CD4-positive, alpha-beta T cell treated with Interleukin-21 for 1 hour (primary cell): ENCODE data around the gene PROC.

Experiments
- DNase-seq: peaks from one replicate; pipeline ENCODE4 v3.0.0-alpha.2; 2020

PROC gene

DNA sequence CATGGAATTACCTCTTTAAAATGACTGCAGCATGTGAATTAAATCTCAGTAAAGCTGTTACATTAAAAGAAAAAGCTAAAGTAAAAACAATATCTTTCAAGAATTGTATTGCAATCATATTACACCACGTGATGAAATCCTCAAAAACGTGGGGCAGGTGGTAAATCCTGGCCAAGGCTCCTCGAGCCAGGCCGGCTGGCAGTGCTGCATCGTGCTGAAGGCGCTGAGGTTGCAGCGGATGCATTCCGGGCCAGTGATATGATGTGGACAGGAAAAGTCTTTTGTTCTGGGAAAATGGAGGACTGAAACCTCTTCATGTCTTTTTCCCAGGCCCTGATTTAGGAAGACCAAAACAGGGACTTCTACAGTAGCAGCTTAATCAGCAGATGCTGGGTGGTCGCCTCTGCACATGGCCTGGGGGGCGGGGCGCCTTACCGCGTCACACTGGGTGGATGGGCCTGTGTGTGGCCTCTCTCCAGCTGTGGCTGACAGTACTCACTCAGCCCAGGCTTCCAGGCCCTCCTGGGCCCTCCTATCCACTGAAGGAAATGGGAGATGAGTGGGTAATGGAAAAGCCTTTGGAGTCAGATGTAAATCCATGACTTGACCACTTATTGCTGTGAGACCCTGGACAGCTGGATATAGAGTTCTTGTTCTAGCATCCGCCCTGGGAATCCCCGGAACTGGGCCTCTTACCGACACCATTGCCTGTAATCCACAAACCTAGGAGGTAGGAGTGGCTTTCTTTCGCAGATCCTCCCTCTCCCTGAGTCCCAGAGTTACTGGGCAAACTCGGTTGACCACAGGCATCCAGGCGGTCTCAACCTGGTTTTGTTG, 45.1 kb downstream of the PROC start:
- no peak for DNase-seq

DNA sequence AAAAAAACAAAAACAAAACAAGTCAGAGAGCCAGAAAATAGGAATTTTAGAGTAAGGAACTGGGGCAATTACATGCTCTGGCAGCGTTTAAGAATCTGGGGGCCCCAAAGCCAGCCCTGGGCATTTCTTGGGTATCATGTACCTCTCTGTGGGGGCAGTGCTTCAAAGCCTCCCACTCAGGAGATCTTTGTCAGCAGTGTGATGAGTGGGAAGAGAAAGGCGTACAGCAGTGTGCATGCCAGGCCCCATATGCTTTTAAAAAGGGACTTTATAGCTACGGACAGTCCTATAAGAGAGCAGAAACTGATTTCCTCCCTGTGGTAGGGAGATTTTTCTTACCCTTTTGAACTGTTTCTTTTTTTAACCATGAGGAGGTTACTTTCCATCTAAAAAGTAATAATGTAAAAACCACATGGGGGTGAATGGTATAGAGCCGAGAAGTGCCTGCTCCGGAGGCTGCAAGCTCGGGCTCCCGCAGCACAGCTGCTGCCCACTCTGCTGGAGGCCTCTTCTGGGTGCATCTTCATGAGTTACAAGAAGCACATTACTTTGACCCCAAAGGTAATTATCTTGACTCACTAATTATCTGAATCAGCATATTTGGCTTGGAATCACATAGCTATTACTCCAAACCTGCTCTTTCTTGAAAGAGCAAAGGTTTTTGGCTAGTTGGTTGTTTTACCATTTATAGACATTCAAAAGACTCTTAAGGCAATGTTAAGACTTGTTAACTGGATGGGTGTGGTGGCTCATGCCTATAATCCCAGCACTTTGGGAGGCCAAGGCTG, 46.4 kb downstream of the PROC start:
- no peak for DNase-seq

DNA sequence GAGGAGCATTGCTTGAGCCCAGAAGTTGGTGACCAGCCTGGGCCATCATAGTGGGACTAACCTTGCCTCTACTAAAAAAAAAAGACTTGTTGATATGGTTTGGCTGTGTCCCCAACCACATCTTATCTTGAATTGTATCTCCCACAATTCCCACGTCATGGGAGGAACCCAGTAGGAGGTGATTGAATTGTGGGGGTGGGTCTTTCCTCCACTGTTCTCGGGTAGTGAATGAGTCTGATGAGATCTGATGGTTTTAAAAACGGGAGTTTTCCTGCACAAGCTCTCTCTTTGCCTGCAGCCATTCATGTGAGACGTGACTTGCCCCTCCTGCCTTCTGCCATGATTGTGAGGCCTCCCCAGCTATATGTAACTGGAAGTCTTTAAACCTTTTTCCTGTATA, 47.0 kb downstream of the PROC start:
- DNase-seq = no peak

DNA sequence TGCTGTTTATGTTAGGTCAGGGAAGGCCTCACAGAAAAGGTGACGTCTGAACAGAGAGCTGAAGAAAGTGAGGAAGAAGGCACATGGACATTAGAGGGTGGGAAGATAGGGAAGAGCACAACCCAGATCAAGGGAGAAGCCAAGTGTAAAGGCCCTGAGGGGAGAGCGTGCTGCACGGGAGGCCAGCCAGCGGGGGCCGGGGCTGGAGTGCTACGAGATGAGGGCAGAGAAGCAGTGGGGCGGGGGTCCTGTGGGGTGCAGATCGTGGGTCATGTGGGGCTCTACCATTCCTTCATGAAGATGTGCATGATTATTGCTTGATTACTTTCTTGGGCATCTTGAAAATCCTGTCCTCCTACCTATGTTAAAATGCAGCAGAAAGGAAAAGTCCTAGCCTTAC, 50.8 kb downstream of the PROC start:
- DNase-seq = no peak

DNA sequence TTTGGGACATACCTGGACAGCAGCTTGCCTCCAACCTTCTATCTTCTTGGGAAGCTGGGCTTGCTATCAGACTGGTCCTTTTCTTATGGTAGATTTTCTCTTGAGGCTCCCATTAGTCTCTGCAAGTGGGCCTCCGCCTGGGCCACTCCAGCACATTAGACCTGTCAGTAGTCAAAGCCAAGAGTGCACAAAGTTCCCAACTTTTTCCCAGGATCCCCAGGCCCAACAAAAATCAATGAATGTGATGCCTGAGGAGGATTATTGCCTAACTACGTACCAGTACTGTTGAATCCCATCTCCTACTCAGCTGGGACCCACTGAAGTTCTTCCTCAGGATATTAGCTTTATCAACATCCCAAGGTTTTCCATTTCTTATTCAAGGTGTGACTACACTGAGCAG, 51.7 kb downstream of the PROC start:
- DNase-seq = no peak

DNA sequence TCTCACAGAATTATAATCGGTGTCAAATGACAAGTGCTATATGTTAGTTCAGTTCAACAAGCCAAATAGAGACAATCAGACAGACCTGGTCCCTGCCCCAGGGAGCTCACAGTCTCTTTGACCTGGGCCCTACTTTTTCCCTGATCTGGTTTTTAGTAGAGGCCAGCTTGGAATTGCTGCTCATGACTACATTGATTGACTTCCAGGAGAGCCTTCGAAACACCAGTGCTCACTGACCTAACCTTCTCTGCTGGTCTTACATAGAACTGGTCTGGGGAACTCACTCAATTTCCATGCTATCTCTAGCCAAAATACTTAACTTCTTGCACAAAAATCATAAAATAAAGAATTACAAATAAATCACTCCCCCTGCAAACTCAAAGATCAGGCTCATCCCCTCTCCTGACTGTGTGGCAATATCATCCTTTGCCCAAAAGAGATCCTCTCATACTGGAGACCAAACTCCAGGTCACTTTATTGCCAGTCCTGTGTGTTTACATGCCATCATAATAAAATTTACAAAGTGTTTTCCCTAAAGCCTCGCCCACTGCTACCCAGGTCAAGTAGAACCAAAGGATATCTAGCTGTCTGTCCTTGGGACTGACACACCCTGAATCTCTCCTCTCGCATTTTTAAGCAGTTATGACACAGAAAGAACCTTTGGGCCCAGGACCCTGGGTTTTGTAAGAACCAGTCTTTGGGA, 53.2 kb downstream of the PROC start:
- no peak for DNase-seq

DNA sequence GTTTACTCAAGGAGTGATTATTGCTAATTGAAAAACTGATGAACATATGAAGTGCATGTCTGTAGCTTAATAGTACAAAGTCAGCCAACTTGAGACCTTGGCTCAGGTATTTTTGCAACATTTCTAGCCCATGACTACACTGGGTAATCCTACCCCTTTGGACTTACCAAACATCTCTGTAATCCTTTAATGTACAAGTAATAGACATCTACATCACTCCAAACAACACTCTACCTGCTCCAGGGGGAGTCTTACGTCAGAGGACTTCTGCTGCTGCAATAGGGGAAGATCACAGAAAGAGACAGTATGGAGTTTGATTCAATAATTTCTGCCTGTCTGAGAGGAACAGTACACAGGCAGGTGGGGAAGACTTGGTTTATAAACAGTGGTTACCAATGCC, 54.0 kb downstream of the PROC start:
- no peak for DNase-seq

DNA sequence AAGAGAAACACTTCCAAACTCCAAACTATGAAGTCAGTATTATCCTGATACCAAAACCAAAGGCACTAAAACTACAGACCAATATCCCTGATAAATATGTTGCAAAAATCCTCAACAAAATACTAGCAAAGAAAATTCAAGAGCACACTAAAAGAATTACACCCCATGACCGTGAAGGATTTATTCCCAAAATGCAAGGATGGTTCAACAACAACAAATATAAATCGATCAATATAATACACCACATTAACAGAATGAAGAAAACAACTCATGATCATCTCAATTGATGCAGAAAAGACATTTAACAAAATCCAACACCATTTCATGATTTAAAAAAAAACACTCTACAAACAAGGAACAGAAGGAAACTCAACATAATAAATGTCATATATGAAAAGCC, 57.6 kb downstream of the PROC start:
- no peak for DNase-seq
